Raji (cell line): ENCODE measurements around the gene YIF1A.
A peak's percentile ranks its signal among the peaks of the same experiment; 100 is the strongest.

Experiments
- POLR2A ChIP-seq: IDR thresholded peaks from 2 replicates; pipeline ENCODE4 v1.6.1; 2011; ENCODE audit warnings: low read depth, low read length, control low read depth; ENCODE audit not compliant: insufficient read depth

Gene YIF1A, protein sequence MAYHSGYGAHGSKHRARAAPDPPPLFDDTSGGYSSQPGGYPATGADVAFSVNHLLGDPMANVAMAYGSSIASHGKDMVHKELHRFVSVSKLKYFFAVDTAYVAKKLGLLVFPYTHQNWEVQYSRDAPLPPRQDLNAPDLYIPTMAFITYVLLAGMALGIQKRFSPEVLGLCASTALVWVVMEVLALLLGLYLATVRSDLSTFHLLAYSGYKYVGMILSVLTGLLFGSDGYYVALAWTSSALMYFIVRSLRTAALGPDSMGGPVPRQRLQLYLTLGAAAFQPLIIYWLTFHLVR

DNA sequence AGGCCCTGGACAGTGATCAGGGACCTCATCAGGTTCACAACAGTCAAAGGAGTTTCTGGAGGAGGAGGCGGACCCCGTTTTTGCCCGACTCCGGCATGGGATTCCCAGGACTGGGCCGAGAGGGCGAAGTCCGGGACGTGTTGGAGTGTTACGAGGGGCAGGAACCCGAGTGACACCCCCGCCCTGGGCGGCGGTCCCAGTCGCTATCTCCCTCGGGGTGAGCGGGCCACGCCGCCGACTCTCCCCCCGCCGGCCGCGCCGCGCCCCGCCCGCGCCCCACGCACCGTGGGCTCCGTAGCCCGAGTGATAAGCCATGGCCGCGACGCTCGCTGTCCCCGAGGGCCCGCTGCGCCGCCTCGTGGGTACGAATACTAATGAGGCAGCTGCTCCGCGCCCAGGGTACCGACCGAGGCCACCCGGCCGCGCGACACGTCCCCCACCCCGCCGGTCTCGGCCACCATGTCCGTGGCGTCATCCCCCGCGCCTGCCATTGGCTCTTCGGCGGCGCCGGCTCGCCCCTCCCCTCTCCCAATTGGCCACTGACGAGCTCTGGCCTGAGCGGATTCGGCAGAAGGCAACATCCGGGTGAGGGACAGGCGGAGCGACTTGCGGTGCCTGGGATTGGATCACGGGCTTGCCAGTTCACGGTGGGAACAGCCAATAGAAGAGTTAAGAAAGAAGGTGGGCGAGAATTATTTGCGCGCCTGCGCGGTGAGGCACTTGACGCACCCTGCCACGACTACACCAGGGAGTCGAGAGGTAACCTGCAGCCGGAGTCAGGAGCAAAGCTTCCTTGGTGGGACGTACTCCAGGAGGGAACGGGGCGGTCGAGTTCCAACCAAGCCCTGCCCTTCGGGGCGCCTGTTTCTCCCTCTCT lies at the start of gene YIF1A:
TSS of gene YIF1A (minus strand) at position 473 of the 877 bp plus-strand sequence. CDS start at position 315, 158 bp downstream.
- peak; percentile 89 for TF ChIP-seq POLR2A

GRCh38 chr11:66337103-66337899 lies 48.4 kb upstream of the YIF1A start:
- TF ChIP-seq POLR2A = no peak

GRCh38 chr11:66336234-66337102 lies 47.5 kb upstream of the YIF1A start, which contains the start of gene RIN1:
RIN1 (minus strand) TSS chr11:66336434; CDS start chr11:66336402, 32 bp downstream.
- TF ChIP-seq POLR2A = no peak

GRCh38 chr11:66335531-66336233 lies 46.7 kb upstream of the YIF1A start:
- TF ChIP-seq POLR2A = no peak

DNA sequence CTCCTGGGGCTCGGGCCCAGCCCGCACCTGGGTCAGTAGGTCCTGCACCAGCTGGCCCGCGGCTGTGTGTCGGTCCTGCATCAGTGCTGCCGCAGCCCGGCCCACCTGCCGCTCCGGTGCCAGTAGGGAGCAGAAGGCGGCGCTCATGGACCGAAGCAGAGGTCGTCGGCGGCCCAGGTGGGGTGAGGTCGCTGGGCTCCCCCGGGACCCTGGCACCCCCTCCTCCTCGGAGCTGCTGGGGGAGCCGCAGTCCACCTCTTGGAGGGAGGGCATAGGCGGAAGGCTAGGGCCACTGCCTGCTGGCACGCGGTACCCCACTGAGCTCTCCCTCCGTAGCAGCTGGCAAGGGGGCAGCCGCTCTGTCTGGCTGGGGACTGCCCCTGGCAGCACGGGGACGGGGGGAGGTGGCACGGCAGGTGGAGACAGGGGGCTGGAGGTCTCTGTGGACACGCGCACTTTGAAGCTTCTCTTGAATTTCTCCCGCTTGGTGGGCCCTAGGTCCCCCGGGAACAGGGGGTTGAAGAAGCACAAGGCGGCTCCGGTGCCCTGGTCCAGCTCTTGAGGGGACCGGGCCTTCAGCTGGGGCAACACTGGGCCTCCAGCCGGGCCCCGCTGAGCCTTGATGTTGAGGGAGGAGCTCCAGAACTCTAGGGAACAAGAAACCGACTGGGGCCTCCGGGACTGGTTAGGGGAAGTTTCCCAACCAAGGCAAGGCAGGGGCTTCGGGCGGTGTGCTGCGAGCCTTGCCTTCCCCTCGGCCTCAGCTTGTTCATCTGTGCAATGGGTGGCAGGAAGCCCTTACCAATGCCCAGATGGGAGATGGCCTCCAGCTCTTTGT lies 45.9 kb upstream of the YIF1A start:
- no peak for TF ChIP-seq POLR2A

- TF ChIP-seq POLR2A = no peak
Measured at GRCh38 chr11:66333896-66334604, 45.1 kb upstream of the YIF1A start.

DNA sequence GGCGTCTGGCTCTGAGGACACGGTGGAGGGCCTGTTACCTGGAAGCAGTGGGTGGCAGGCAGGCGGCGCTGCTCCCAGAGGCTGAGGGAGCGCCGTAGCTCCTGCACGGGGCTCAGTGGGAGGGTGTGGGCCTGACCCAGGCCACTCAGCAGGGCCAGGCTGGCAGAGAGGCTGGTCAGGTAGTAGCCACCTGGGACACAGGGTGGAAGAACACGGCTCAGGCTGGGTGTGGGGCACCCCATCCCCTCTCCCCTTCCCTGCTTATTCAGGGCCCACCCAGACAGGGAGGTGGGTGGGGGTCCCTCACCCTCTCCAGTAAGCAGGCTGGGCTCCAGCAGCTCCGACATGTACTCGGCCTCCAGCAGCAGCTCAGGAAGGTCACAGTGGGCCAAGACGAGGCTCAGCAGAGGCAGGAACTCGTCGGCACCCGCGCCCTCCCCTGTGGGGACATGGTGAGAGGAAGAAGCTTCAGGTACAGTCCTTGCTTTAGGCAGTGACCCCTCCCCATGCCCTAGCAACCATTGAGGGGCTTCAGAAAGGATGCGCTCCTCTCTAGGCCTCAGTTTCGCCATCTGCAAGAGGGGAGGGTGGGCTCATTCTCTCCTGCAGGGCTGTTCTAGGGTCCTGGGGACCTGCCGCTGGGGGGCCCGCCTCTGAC lies 44.4 kb upstream of the YIF1A start:
- no peak for TF ChIP-seq POLR2A

DNA sequence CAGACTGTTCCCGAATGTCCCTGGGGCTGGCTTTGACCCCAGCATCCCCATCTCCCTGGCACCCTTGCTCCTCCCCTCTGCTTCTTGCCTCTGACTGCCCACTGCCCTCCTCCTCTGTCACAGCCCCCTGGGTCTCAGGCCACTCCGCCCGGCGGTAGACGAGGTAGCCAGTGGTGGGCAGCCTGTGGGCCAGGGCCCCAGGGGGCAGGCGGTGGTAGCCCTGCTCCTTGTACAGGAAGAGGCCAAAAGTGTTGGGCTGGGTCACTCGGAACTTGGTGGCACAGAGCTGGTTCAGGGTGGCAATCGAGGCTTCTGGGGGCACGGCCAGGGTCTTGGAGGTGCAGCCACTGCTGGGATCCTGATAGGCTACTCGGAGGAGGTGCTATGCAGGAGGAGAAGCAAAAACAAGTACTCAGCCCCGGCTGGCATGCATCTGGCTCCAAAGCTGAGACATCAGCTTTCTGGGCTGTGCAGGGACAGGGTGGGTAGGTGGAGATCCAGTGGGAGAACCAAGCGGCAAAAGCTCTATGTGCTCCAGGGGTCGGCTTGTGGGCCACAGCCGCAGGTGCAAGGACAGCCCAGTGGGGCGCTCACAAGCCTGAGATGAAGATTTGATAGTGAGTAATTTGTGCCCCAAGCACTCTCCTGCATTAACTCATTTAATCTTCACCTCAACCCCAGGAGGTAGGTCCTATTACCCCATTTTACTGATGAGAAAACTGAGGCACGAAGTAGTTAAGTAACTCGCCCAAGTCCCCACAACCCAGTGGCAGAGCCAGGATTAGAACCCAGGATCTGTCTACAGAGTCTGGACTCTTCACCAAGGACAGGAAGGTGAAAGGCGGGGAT lies 43.7 kb upstream of the YIF1A start:
- no peak for TF ChIP-seq POLR2A

DNA sequence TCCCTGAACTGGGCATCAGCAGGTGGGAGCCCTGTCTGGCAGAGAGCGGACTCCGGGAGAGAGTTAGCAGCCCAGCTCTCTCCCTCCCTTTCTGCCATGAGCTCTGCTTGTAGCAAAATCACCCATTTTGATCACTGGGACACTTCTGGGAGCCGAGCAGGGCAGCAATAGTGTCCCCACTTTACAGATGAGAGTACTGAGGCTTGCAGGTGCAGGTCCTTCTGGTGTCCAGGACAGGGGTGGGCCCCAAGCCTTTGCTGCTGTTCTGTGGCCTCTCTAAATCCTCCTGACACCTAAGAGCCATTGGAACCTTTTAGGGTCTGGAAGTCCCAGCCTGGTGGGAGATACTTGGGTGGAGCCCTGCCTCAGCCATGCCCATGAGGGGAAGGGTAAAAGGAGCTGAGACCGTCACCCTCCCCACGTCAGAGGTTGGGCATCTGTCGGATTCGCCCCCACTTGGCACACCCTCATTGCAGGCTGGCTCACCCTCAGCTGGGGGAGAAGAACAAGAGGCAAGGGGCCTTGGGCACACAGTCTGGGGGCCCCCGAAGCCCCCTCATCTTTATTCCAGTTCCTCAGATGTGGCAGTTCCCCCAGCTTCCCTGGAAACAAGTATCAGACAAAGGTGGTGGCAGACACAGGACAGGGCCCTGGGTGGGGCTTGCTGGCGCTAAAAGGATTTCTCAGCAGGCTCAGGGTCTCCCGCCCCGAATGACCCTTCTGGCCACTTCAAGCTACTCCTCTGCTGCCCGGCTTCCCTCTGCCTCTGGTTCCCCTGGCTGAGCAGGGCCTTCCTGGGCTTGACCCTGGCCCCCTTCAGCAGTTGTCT lies 42.8 kb upstream of the YIF1A start:
- TF ChIP-seq POLR2A = no peak

DNA sequence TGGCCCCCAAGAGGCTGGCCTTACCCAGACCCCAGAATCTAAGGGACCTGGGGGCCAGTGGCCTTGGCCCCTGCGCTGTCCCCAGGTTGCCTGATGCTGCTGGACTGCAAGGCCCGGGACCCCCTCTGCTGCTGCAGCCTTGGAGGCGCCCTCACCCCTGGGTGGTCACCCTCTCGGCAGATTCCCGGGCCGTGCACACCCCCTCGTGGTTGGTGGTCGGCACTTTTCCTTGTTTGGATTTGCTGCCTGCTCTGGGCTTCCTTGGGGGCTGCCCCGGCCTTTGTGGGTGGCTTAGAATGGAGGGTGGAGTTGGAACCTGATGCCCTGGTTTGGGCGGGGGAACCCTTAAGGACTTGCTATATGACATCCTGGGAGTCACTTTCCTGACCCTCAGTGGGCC lies 42.0 kb upstream of the YIF1A start:
- no peak for TF ChIP-seq POLR2A
